NK-92 (cell line): ENCODE data around the gene WDR6.

Experiments used
- DNase-seq: peaks from one replicate; lab custom pipeline; 2025; ENCODE audit not compliant: unreplicated experiment; lab: John Stamatoyannopoulos, UW

WDR6 gene

GRCh38 chr3:49015072-49015471 lies 7.9 kb downstream of the WDR6 start:
- no peak for DNase-seq

GRCh38 chr3:49015765-49016164 lies 8.6 kb downstream of the WDR6 start:
- DNase-seq: no peak

DNA sequence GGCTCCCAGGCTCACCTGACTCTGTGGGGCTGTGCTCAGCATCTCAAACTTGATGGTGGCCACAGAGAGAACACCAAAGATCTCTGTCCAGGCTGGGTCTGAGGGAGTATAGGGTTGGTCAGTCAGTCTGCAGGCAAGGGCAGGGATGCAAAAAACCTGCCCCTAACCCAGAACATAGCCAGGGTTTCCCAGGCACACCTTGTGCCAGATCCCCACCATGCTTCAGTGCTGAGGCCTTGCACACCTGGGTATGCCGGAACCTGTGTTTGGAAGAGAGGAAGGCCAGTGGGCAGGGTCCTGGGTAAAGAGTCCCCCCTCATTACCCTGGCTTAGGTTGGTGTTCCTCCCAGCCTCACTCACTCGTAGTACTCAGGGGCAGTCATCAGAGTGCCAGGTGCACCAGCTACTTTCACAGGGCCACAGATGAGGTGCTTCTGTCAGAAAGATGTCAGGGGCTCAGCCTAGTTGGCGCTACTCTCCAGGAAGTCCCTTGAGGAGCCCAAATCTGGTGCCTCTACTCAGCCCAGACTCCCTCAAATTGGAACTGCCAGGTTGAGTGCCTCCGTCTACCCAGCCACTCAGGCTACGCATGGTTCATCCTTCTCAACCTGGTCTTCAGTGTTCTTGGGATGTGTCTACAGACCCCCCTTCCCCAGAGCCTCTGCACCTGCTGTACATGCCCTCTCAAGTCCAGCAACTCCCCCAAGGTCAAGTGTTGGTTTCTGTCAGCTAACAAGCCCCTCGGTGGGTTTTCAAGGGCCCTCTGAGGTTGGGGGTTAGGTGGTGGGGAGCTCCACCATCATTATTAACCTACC lies 9.4 kb downstream of the WDR6 start:
- no peak for DNase-seq

GRCh38 chr3:49017229-49017970 lies 10.2 kb downstream of the WDR6 start:
- DNase-seq: no peak

DNA sequence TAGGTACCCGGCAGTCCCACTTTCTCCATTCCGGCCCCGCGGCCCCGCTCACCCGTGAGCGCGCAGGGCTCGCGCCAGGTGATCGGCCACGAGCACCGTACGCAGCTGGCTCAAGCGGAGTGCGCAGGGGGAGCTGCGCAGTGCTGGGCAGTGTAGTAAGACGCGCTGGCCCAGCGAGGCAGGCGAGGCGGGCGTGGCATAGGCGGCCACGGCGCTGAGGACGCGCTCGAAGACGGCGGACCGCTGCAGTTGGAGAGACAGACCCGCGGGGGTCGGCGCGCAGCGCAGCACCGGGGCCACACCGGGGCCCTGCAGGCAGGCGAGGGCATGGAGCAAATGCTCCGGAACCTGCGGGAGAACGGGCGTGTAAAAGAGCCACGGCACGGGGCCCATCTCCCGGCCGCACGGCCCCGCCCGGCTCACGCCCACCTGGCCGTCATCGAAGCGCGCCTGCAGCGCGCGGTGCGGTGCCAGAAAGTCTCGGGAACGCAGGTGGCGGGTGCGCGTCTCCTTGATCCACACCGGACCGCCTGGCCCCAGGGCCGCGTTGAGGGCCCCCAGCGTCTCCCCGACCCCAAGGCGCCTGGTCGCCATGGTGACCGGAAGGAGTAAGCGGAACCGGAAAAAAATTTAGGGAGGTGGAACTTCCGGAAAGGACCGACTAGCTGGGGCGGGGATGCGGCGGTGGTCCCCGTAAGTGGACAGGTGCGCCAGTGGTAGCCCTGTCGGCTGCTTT lies 10.9 kb downstream of the WDR6 start, which contains the start of gene DALRD3:
Gene DALRD3 (minus strand): TSS at position 610 of the 736 bp plus-strand sequence. CDS start 16 bp downstream, at position 594.
- DNase-seq: no peak

GRCh38 chr3:49018707-49019006 lies 11.5 kb downstream of the WDR6 start:
- DNase-seq: no peak

GRCh38 chr3:49019941-49020329 lies 12.7 kb downstream of the WDR6 start:
- DNase-seq: no peak

GRCh38 chr3:49020330-49021212 lies 13.4 kb downstream of the WDR6 start:
- no peak for DNase-seq

DNA sequence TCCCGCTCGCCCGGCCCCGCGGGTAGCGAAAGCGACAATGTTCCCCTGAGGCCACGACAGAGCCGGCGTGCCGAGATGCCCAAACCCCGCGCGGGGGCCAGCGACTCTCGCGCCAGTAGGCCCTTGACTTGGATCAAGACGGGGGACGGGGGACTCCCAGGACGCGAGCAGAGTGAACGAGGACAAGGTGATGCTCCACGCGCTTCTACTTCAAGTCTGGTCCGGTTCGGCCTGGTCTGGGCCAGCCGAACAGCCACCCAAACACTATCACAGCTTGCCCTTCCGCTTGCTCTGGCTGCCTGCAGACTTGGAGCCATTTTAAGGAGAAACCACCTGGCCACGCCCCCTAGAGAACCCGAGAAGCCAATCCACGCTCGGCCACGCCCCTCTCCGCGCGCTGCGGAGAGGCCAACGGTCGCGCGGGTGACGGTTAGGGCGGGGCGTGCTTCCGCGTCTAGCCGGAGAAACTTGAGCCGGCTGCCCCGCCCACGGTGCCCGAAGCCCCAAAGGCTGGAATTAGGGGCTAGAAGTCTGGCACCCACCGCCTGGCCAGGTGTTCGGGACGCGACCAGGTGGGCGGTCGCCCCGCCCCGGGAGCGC lies 14.1 kb downstream of the WDR6 start:
- peak; percentile 75 for DNase-seq

DNA sequence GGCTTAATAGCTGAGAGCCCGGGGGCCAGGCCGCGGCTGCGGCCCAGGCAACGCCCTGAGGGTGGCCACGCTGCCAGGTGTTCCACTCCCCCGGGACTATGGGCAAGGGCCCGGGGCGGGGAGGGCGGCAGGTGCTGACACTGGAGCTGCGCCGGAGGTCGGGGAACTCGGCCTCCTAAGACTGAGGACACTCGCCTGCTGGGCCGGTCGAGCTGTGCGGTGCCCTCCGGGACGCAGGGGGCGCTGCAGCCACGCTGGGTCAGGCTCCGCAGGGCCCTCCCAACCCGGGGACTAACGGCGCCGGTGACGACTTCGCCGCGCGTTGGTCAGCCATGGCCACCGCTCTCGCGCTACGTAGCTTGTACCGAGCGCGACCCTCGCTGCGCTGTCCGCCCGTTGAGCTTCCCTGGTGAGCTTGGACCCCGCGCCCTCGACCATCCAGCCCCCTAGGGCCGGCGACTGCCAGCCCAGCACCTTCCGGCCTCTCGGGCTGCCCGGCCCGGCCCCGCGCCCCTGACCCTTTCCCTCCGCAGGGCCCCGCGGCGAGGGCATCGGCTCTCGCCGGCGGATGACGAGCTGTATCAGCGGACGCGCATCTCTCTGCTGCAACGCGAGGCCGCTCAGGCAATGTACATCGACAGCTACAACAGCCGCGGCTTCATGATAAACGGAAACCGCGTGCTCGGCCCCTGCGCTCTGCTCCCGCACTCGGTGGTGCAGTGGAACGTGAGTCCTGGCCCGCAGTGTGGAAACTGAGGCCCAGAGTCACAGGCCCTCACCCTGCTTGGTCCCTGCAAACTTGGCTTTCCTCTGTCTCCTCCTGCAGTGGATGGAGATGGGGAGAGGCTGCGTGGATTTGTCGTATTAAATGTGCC lies 14.9 kb downstream of the WDR6 start, which contains the start of gene NDUFAF3:
Gene NDUFAF3 (plus strand): TSS at position 309 of the 875 bp plus-strand sequence. CDS start 24 bp downstream, at position 333.
- peak; percentile 24 for DNase-seq

DNA sequence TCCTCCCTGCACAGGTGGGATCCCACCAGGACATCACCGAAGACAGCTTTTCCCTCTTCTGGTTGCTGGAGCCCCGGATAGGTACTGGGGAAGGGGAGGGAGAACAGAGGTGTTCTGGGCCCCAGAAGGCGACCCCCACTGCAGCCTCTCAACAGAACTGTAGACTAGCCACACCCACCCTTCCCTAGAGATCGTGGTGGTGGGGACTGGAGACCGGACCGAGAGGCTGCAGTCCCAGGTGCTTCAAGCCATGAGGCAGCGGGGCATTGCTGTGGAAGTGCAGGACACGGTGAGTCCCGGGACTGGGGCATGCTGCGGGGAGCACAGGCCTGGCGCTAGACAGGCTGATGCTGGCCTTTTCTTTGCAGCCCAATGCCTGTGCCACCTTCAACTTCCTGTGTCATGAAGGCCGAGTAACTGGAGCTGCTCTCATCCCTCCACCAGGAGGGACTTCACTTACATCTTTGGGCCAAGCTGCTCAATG lies 15.5 kb downstream of the WDR6 start:
- no peak for DNase-seq

GRCh38 chr3:49023775-49024174 lies 16.6 kb downstream of the WDR6 start:
- no peak for DNase-seq

- DNase-seq: no peak
Measured at GRCh38 chr3:49024449-49024848, 17.3 kb downstream of the WDR6 start.

DNA sequence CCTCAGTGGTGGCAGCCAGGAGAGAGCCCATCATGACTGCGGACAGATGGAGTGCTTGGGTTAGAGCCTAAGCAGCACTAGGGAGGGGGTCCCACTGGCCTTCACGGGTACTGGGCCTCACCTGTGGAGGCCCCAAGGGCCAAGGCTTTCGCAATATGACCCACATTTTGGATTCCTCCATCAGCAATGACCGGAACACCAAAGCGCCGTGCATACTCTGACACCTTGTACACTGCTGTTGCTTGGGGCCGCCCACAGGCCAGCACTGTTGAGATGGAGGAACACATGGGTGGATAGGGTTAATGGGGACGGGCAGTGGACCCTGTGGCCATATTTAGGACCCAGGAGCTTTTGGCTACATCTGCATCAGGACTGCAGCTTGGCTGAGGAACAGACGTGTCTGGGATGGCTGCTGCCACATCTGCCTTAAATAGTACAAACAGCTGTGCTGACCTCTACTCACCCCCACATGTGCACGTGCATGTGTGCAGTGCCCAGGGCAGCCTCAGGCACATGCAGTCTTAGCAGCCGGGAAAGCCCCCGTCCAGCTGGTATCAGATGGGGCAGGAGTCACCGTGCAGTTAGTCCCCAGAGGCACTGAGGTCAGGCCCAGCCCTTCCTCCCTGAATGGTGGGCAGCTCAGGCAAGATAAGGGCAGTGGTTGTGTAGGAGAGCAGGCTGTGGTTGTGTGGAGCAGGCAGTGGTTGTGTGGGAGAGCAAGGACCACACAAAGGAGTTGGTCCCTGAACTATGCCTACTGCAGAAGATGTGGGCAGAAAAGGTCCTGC lies 18.0 kb downstream of the WDR6 start:
- no peak for DNase-seq

- DNase-seq: no peak
Measured at GRCh38 chr3:49025793-49026520, 18.8 kb downstream of the WDR6 start.

- no peak for DNase-seq
Measured at GRCh38 chr3:49026536-49026935, 19.3 kb downstream of the WDR6 start.

GRCh38 chr3:49027634-49028033 lies 20.4 kb downstream of the WDR6 start:
- no peak for DNase-seq

DNA sequence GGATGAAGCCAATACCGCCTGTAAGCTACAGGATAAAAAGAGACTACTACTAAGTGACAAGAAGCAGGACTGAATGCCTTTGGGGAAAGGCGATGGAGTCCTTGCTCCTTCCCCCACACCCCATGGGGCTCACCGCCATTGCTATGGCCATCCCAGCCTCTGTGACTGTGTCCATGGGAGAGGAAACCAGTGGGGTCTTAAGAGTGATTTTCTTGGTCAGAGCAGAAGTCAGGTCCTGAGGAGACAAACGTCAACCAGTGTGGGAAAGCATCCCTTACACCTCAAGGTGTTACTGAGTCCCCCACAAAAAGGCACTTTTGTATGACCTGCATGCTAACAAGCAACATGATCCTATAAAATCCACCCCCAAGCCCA lies 21.1 kb downstream of the WDR6 start:
- no peak for DNase-seq
